H54 (cell line): ENCODE results near the gene SUCLA2.
"Not testable (repeated sequence)": the region's sequence is repeated elsewhere in the genome, so short reads cannot be mapped to it uniquely, and the experiment has no call there.

Experiments
- DNase-seq: peaks from one replicate; pipeline ENCODE4 v3.0.0; 2011; ENCODE audit warnings: low spot score, mixed read lengths; ENCODE audit not compliant: insufficient read length
- FAIRE-seq: peaks from 3 replicates; lab custom pipeline; 2011; peaks lifted over from hg19 to GRCh38; lab: Jason Lieb, UNC
- POLR2A ChIP-seq: IDR thresholded peaks from 2 replicates; pipeline ENCODE4 v1.6.1; 2011; ENCODE audit warnings: low read depth, mild to moderate bottlenecking, low read length

Gene SUCLA2

GRCh38 chr13:48012668-48013067 lies 11.6 kb upstream of the SUCLA2 start:
- DNase-seq = no peak
- no peak for FAIRE-seq
- TF ChIP-seq POLR2A = no peak

- FAIRE-seq (no peak), DNase-seq (no peak)
- TF ChIP-seq POLR2A = no peak
Measured at GRCh38 chr13:48010698-48011097, 9.6 kb upstream of the SUCLA2 start.

GRCh38 chr13:48009284-48009683 lies 8.2 kb upstream of the SUCLA2 start:
- FAIRE-seq (peak; percentile 52), DNase-seq (peak; percentile 23)
- TF ChIP-seq POLR2A = no peak

GRCh38 chr13:48006396-48006795 lies 5.3 kb upstream of the SUCLA2 start:
- DNase-seq = no peak
- no peak for FAIRE-seq
- TF ChIP-seq POLR2A = no peak

GRCh38 chr13:48004201-48004600 lies 3.1 kb upstream of the SUCLA2 start:
- FAIRE-seq (no peak), DNase-seq (no peak)
- no peak for TF ChIP-seq POLR2A

GRCh38 chr13:48001999-48002398 lies 926 bp upstream of the SUCLA2 start:
- not testable (repeated sequence) for DNase-seq, FAIRE-seq

- no peak for TF ChIP-seq POLR2A
- FAIRE-seq = no peak
- DNase-seq = peak; percentile 9
Measured at GRCh38 chr13:48000559-48001113, 437 bp downstream of the SUCLA2 start.

- FAIRE-seq (no peak), DNase-seq (no peak)
- no peak for TF ChIP-seq POLR2A
Measured at GRCh38 chr13:47999973-48000372, 1.1 kb downstream of the SUCLA2 start.

GRCh38 chr13:47997384-47997783 lies 3.7 kb downstream of the SUCLA2 start:
- DNase-seq = no peak
- no peak for FAIRE-seq
- TF ChIP-seq POLR2A = no peak

GRCh38 chr13:47991859-47992258 lies 9.2 kb downstream of the SUCLA2 start:
- FAIRE-seq (no peak), DNase-seq (no peak)
- TF ChIP-seq POLR2A = no peak

- FAIRE-seq = no peak
- no peak for DNase-seq
- no peak for TF ChIP-seq POLR2A
Measured at GRCh38 chr13:47990920-47991466, 10.1 kb downstream of the SUCLA2 start.

- FAIRE-seq = no peak
Measured at GRCh38 chr13:47990427-47990826, 10.6 kb downstream of the SUCLA2 start.

GRCh38 chr13:47983070-47983469 lies 18.0 kb downstream of the SUCLA2 start:
- no peak for DNase-seq
- no peak for FAIRE-seq
- TF ChIP-seq POLR2A = no peak

More at GRCh38 chr13:47990427-47990826, 10.6 kb downstream of the SUCLA2 start:
- no peak for TF ChIP-seq POLR2A
- DNase-seq = no peak

GRCh38 chr13:47976325-47976724 lies 24.7 kb downstream of the SUCLA2 start:
- no peak for TF ChIP-seq POLR2A

GRCh38 chr13:47964863-47965262 lies 36.2 kb downstream of the SUCLA2 start:
- FAIRE-seq = no peak
- no peak for DNase-seq
- no peak for TF ChIP-seq POLR2A

More at GRCh38 chr13:47976325-47976724, 24.7 kb downstream of the SUCLA2 start:
- no peak for DNase-seq
- no peak for FAIRE-seq

- no peak for TF ChIP-seq POLR2A
- FAIRE-seq (no peak), DNase-seq (no peak)
Measured at GRCh38 chr13:47962237-47962636, 38.8 kb downstream of the SUCLA2 start.
